DND-41 (cell line): ENCODE results near the gene CHCHD5.

Experiments used
- EZH2 ChIP-seq: IDR thresholded peaks from 3 replicates; pipeline ENCODE4 v1.6.1; 2012; ENCODE audit warnings: borderline replicate concordance, low read depth, mild to moderate bottlenecking, moderate library complexity, low read length, inconsistent platforms; ENCODE audit not compliant: severe bottlenecking
- TF ChIP-seq, protein P1 (sequence below): IDR thresholded peaks from 2 replicates; pipeline ENCODE4 v1.5.1; 2012; ENCODE audit warnings: borderline replicate concordance, low read length, moderate library complexity, mild to moderate bottlenecking; ENCODE audit not compliant: poor library complexity, severe bottlenecking; ENCODE audit errors: extremely low read depth

- TF ChIP-seq EZH2, result no peak
- TF ChIP-seq, protein P1, sequence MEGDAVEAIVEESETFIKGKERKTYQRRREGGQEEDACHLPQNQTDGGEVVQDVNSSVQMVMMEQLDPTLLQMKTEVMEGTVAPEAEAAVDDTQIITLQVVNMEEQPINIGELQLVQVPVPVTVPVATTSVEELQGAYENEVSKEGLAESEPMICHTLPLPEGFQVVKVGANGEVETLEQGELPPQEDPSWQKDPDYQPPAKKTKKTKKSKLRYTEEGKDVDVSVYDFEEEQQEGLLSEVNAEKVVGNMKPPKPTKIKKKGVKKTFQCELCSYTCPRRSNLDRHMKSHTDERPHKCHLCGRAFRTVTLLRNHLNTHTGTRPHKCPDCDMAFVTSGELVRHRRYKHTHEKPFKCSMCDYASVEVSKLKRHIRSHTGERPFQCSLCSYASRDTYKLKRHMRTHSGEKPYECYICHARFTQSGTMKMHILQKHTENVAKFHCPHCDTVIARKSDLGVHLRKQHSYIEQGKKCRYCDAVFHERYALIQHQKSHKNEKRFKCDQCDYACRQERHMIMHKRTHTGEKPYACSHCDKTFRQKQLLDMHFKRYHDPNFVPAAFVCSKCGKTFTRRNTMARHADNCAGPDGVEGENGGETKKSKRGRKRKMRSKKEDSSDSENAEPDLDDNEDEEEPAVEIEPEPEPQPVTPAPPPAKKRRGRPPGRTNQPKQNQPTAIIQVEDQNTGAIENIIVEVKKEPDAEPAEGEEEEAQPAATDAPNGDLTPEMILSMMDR, result no peak
Observed at GRCh38 chr2:112539306-112539705, 45.1 kb upstream of the CHCHD5 start.
